WI38 (cell line): ENCODE data around the gene STK25.

Experiments
- H3K4me3 ChIP-seq: 2 replicates; pipeline ENCODE4 v1.5.1; 2011; ENCODE audit warnings: low read depth, mild to moderate bottlenecking, control low read depth, low read length
- TF ChIP-seq, protein P1 (sequence below): IDR thresholded peaks from 2 replicates; pipeline ENCODE4 v1.5.1; 2012; ENCODE audit warnings: low read depth, mild to moderate bottlenecking, control low read depth, low read length

Gene STK25

DNA sequence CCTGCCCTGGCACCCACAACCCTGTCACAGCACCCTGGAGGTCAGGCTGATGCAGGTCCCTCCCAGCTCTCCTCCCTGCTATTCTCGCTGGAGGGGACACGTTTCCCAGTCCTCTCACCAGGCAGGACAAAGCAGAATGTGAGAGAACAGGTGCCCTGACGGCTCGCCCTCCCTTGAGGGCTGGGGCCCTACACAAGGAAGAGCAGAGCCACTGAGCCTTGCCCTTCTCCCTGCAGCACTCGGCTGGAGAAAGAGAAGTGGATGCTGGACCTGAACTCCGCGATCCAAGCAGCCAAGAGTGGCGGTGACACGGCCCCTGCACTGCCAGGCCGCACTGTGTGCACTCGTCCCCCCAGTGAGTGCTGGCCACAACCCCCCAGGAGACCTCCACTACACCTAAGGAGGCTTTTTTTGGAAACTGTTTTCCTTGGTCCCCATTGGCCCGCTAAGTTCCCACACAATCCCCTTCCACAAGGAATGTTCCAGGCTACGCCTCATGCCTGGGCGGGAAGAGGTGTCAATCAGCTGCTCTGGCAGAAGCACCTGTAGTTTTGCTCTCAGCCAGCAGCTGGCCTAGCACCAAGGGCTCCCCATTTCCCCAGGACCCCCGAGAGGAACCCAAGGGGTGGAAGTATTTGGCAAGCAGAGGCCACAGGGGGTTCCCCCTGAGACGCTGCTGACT lies 17.4 kb downstream of the STK25 start:
- no peak overlapping the region for H3K4me3 ChIP-seq
- TF ChIP-seq, protein P1, sequence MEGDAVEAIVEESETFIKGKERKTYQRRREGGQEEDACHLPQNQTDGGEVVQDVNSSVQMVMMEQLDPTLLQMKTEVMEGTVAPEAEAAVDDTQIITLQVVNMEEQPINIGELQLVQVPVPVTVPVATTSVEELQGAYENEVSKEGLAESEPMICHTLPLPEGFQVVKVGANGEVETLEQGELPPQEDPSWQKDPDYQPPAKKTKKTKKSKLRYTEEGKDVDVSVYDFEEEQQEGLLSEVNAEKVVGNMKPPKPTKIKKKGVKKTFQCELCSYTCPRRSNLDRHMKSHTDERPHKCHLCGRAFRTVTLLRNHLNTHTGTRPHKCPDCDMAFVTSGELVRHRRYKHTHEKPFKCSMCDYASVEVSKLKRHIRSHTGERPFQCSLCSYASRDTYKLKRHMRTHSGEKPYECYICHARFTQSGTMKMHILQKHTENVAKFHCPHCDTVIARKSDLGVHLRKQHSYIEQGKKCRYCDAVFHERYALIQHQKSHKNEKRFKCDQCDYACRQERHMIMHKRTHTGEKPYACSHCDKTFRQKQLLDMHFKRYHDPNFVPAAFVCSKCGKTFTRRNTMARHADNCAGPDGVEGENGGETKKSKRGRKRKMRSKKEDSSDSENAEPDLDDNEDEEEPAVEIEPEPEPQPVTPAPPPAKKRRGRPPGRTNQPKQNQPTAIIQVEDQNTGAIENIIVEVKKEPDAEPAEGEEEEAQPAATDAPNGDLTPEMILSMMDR, result no peak

GRCh38 chr2:241489733-241490680 lies 18.4 kb downstream of the STK25 start:
- no peak overlapping the region for H3K4me3 ChIP-seq
- TF ChIP-seq, protein P1, result no peak

DNA sequence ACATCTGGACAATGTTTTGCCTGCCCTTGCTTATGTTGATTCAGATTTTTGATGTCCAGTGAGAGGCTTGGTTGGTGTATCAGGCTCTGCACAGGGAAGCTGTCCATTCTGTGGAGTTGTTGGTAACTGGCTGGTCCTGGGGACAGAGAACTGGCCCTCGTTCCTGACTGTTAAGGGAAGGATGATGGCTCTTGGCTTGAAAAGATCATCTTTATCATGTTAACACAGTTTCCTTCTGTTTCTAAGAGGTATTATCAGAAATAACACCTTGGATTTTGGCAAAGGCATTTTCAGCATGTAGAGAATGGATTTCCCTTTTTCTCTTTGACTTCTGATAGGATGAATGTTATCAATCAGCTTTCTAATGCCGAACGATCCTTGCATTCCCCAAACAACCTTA lies 19.3 kb downstream of the STK25 start:
- TF ChIP-seq, protein P1, result no peak

GRCh38 chr2:241485172-241485911 lies 23.0 kb downstream of the STK25 start:
- TF ChIP-seq, protein P1, result no peak
- no peak overlapping the region for H3K4me3 ChIP-seq

More for the DNA sequence above, 19.3 kb downstream of the STK25 start:
- H3K4me3 ChIP-seq, result no peak overlapping the region

DNA sequence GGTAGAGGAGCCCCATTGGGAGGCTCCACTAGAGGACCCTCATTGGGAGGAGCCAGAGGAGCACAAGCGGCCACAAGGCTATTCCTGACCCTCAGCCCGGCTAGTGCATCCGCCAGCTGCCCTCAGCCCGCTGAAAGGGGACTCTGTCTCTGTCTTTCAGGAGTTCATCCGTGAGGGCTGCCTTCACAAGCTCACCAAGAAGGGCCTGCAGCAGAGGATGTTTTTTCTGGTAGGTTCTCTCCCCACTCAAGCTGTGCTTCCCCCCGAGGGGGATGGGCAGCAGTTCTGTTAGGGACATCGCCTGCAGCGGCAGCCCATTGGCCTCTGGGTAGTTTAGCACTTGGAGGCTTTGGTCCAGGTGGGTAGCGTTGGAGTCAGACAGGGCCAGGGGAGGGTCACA lies 25.1 kb downstream of the STK25 start:
- TF ChIP-seq, protein P1, result no peak
- H3K4me3 ChIP-seq, result no peak overlapping the region

GRCh38 chr2:241482126-241482955 lies 26.0 kb downstream of the STK25 start:
- TF ChIP-seq, protein P1, result no peak
- no peak overlapping the region for H3K4me3 ChIP-seq
